ENCODE measurements around the gene SLC45A1.

DNA sequence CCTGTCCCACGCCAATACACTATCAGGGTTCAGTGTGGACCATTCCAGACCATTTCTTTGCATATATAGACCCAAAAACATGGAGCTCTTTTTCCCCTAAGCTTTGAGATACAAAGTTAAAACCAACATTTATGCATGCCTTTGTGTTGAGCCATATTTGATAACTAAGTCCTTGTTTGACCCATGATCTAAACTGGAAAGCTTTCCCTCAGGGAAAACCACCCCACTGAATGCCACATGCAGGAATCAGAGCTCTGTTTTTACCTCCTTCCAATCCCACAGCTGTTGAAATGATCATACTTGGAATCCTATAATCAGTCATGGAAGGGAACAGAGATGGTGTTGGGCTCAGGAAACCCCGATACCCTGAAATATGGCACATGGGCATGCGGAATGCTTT is 14.8 kb upstream of the SLC45A1 start:
- TF ChIP-seq, protein P1, sequence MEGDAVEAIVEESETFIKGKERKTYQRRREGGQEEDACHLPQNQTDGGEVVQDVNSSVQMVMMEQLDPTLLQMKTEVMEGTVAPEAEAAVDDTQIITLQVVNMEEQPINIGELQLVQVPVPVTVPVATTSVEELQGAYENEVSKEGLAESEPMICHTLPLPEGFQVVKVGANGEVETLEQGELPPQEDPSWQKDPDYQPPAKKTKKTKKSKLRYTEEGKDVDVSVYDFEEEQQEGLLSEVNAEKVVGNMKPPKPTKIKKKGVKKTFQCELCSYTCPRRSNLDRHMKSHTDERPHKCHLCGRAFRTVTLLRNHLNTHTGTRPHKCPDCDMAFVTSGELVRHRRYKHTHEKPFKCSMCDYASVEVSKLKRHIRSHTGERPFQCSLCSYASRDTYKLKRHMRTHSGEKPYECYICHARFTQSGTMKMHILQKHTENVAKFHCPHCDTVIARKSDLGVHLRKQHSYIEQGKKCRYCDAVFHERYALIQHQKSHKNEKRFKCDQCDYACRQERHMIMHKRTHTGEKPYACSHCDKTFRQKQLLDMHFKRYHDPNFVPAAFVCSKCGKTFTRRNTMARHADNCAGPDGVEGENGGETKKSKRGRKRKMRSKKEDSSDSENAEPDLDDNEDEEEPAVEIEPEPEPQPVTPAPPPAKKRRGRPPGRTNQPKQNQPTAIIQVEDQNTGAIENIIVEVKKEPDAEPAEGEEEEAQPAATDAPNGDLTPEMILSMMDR (conservative IDR thresholded peaks at IDR 0.05) = no peak
- no peak for TF ChIP-seq EZH2 (IDR thresholded peaks at IDR 0.05; ENCODE audit: low read depth)

All from PC-9 (cell line).